Naive thymus-derived CD8-positive, alpha-beta T cell (primary cell): ENCODE results near the gene CELF4. TPM values are rescaled to one million over a fixed set of nuclear protein-coding genes. Genes with fewer than 3 reads are reported as not detected.

Experiments
- ATAC-seq, 2 donors: fragments of 150-1000 bp; cut with Tn5 transposase in 1 of 2; sonication (Bioruptor Pico), chemical (Tn5 transposase) in 1 of 2; 1 replicate in 1 of 2; 2 replicates in 1 of 2; pipeline ENCODE4 v1.10.0; 2021; ENCODE audit warnings: mild to moderate bottlenecking in 2 of 2, moderate library complexity in 2 of 2
- POLR2A ChIA-PET: fragments of 350-600 bp; sonication (Branson Sonifier 250); formaldehyde crosslinking; loops from one replicate; lab custom pipeline; 2021; ENCODE audit warnings: antibody characterized with exemption; lab: Charles Lee
- DNase-seq, 10 donors: peaks; one replicate each; pipeline versions ENCODE4 v3.0.0 to v3.0.0-alpha.2; 2020 to 2022
- H3K27ac Mint-ChIP-seq, 10 donors: one replicate each; pipeline ENCODE4 v1.8.0; 2020 to 2022; ENCODE audit warnings: mild to moderate bottlenecking in 10 of 10, mixed read lengths in 10 of 10, moderate library complexity in 4 of 10, inconsistent platforms in 1 of 10
- H3K27me3 Mint-ChIP-seq, 5 donors: one replicate each; pipeline ENCODE4 v1.8.0; 2021 to 2022; ENCODE audit warnings: mixed read lengths in 5 of 5
- H3K36me3 Mint-ChIP-seq, 3 donors: one replicate each; pipeline ENCODE4 v1.8.0; 2020 to 2022; ENCODE audit warnings: mixed read lengths in 3 of 3, mild to moderate bottlenecking in 2 of 3, inconsistent platforms in 1 of 3
- H3K4me1 Mint-ChIP-seq, 4 donors: one replicate each; pipeline ENCODE4 v1.8.0; 2021 to 2022; ENCODE audit warnings: mixed read lengths in 4 of 4
- H3K4me3 Mint-ChIP-seq, 10 donors: one replicate each; pipeline ENCODE4 v1.8.0; 2020 to 2022; ENCODE audit warnings: mild to moderate bottlenecking in 10 of 10, mixed read lengths in 10 of 10, moderate library complexity in 6 of 10, inconsistent platforms in 1 of 10
- H3K9me3 Mint-ChIP-seq, 9 donors: one replicate each; pipeline ENCODE4 v1.8.0; 2020 to 2022; ENCODE audit warnings: mixed read lengths in 9 of 9, mild to moderate bottlenecking in 3 of 9, inconsistent platforms in 1 of 9, moderate library complexity in 1 of 9
- polyA plus RNA-seq, 3 donors: library from polyadenylated mRNA; unstranded; fragments of 300-500 nt; fragmentation: Illumina TruSeq; gene quantifications; one replicate each; pipeline ENCODE4 v1.2.3, GENCODE V29; 2021
- total RNA-seq, 8 experiments: library from RNA in 2 of 8; stranded (reverse) in 2 of 8; gene quantifications; one replicate each; pipeline ENCODE4 v1.2.3 and lab custom pipeline; 2021 to 2026

CELF4 gene
- total and polyA plus RNA-seq, 5 experiments from 2014 or later = 0.08 to 0.43 TPM; not detected in 3

DNA sequence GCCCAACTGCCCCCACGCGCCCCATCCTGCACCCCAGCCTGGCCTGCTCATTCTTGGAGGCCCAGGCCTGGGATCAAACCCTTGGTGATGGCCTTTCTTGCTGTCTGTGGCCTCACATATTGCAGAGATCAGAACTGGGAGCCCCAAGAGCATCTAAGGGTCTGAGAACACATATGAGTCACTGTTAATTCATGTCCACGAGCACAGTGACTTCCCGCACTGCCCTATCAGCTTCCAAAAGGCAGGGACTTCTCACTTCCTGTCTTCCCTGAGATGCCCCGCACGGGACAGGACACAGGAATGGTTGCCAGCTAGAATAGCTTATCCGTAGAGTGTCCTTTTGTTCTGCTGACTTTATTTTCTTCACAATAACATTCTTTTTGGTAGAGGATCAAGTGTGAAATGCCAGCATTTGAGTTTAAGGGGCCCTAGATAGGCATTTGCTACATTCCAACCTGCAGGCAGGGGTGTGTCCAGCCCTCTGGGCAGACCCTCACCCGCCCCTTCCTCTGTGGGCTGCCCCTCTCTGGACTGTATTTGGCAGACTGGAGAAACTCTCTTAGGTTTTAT, 21.1 kb upstream of the CELF4 start:
- peaks cover 0 to 1% (median 0%) of the 10 kb centered on the region in 9 donors for H3K9me3 Mint-ChIP-seq
- H3K4me1 Mint-ChIP-seq = no peaks in the 10 kb centered on the region
- ATAC-seq (no peak), DNase-seq (no peak)
- H3K27ac Mint-ChIP-seq = no peak overlapping the region
- no peaks in the 10 kb centered on the region for H3K36me3 Mint-ChIP-seq
- POLR2A ChIA-PET = no interaction called here
- no peak overlapping the region for H3K4me3 Mint-ChIP-seq
- peaks cover 0 to 22% (median 0%) of the 10 kb centered on the region in 5 donors for H3K27me3 Mint-ChIP-seq

DNA sequence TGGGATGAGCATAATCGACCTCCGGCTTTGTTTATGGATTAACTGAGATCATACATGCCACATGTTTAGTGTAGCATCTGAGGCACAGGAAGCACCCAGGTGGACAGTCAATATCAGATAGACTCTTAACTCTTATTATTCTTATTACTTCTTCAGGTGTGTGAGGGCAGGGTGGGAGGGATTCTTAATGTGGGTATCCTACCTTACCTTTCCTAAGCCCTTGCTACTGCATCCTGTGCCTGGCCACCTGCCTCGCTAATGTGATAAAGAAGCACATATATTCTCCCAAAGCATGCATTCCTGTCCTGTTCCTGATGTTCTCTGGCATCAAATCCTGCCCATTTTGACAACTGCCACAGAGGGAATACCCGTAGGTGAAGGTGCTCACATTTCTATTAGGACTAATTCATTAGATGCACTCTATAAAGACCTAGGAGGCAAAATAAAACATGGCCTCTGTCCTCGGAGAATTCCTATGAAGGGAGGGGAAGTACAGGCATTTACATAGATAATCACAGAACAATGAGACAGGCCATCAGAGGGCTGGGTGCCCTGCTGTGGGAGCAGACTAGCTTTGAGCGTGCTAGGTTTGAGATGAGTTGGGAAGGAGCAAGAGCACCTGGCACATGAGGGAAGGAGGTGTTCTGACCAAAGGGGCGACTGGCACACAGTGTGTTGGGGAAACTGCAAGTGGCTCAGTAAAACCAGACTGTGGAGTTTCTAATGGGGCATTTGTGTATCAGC, 19.5 kb upstream of the CELF4 start:
- POLR2A ChIA-PET = no interaction called here
- Mint-ChIP-seq H3K9me3 (peaks cover 0 to 3% (median 0%) of the 10 kb centered on the region in 9 donors), H3K27me3 (peaks cover 0 to 33% (median 3%) of the 10 kb centered on the region in 5 donors), H3K4me3 (no peak overlapping the region), H3K36me3 (no peaks in the 10 kb centered on the region), H3K4me1 (no peaks in the 10 kb centered on the region), H3K27ac (no peak overlapping the region)
- no peak for ATAC-seq
- DNase-seq = no peak

DNA sequence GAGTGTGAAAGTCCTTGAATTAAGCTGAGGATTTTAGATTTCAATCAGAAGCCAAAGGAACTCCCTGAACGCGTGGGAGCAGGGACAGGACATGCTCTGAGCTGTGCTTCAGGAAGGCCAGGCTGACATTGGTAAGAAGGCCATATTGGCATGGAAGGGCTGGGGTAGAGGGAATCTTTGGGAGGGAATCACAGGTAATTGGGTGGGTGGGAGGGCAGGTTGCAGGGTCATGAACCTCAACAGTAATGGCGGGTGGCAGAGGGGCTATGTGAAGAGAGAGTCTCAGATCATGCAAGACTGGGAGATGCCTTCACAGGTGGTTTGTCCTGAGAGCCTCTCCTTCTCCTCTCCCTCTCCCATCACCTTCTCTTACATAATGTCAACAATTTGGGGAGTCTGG, 18.6 kb upstream of the CELF4 start:
- POLR2A ChIA-PET = no interaction called here
- ATAC-seq = no peak
- no peaks in the 10 kb centered on the region for H3K36me3 Mint-ChIP-seq

DNA sequence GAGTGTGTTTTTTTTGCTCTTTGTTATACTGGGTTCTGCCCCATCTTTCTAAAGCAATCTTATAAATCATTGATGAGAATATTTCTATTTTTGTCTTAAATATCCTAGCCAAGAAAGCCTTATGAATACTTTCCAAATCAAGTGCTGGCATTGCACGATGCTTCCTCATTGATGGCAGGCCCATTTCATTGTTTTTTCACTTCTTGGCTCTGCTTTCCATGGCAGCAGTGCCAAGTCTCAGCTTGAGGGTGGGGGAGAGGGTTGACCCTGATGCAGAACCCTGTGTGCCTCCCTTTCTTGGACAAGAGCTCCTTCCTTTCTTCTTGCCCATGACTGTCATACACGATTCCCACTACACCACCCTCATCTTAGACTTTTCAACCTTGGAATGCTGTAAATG, 16.7 kb upstream of the CELF4 start:
- Mint-ChIP-seq H3K9me3 (peaks cover 0 to 3% (median 0%) of the 10 kb centered on the region in 9 donors), H3K4me3 (no peak overlapping the region), H3K36me3 (no peaks in the 10 kb centered on the region), H3K27ac (no peak overlapping the region), H3K4me1 (peaks cover 0 to 5% (median 0%) of the 10 kb centered on the region in 4 donors), H3K27me3 (peaks cover 0 to 42% (median 11%) of the 10 kb centered on the region in 5 donors)
- DNase-seq (no peak), ATAC-seq (no peak)
- POLR2A ChIA-PET = no interaction called here

More for the DNA sequence above, 18.6 kb upstream of the CELF4 start:
- H3K4me3 Mint-ChIP-seq = no peak overlapping the region
- H3K27ac Mint-ChIP-seq = no peak overlapping the region
- H3K27me3 Mint-ChIP-seq = peaks cover 0 to 42% (median 5%) of the 10 kb centered on the region in 5 donors
- H3K4me1 Mint-ChIP-seq = peaks cover 0 to 1% (median 0%) of the 10 kb centered on the region in 4 donors
- H3K9me3 Mint-ChIP-seq = peaks cover 0 to 3% (median 0%) of the 10 kb centered on the region in 9 donors
- DNase-seq = no peak

DNA sequence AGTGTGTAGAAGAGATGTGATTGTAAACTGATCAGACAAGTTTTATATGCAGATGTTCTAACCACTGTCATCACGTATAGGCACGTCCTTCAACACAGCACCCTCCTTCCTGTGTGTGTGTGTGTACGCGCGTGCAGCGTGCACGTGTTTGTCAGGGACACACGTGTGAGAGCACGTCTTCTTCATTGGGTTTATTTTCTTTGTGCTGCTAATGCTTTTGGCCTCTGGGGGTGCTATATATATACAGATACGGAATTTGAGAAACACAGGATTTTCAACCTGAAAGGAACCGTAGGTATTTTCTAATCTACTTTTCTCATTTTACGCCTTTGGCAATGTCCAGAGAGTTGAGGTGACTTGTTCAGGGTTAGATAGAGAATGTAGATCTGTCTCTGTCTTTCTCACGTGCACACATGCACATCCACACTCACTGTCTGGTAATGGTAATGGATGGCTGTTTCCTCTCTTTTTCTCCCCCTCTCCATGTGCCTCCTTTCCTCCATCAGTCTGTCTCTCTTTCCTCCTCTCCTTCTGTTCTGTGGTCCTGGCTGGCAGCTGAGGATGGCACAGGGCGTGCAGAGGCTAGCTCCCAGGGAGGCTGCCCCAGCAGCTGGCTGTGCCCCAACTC, 13.4 kb upstream of the CELF4 start:
- no peak for DNase-seq

DNA sequence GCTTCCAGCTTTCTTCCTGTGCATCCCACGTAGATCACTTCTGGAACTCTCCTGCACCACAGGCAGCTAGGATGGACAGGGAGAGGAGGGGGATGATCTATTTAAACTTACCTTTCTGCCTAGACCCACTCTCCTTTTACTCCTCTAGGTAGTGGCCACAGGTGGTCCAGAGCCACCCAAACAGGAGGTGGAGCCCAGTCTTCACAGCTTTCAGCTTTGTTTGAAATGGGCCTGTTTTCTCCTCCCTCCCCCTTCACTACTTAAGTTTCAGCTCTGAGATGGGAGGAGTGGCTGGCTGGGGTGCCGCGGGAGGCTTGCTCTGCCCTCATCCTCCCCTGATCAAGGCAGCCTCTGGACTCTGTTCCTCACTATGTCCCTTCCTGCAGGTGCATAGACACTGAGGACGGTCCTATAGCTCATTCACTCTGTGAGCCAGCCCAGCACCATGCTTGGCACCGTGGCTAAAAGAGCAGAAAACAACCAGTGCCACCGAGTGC, 12.6 kb upstream of the CELF4 start:
- H3K27me3 Mint-ChIP-seq = peaks cover 6 to 49% (median 18%) of the 10 kb centered on the region in 5 donors
- peaks cover 0 to 3% (median 0%) of the 10 kb centered on the region in 9 donors for H3K9me3 Mint-ChIP-seq
- no peak for ATAC-seq
- no peak for DNase-seq
- H3K36me3 Mint-ChIP-seq = no peaks in the 10 kb centered on the region
- no peak overlapping the region for H3K4me3 Mint-ChIP-seq
- H3K4me1 Mint-ChIP-seq = peaks cover 0 to 5% (median 0%) of the 10 kb centered on the region in 4 donors
- POLR2A ChIA-PET = no interaction called here
- no peak overlapping the region for H3K27ac Mint-ChIP-seq

More for the DNA sequence above, 13.4 kb upstream of the CELF4 start:
- peaks cover 6 to 50% (median 18%) of the 10 kb centered on the region in 5 donors for H3K27me3 Mint-ChIP-seq
- no peaks in the 10 kb centered on the region for H3K36me3 Mint-ChIP-seq
- ATAC-seq = peak in 1 of 2 donors; percentile 32
- H3K9me3 Mint-ChIP-seq = peaks cover 0 to 3% (median 0%) of the 10 kb centered on the region in 9 donors
- H3K4me3 Mint-ChIP-seq = no peak overlapping the region
- peak overlapping the region in 2 of 10 donors; percentile 18 to 38 for H3K27ac Mint-ChIP-seq
- POLR2A ChIA-PET = no interaction called here
- H3K4me1 Mint-ChIP-seq = peaks cover 0 to 5% (median 0%) of the 10 kb centered on the region in 4 donors

DNA sequence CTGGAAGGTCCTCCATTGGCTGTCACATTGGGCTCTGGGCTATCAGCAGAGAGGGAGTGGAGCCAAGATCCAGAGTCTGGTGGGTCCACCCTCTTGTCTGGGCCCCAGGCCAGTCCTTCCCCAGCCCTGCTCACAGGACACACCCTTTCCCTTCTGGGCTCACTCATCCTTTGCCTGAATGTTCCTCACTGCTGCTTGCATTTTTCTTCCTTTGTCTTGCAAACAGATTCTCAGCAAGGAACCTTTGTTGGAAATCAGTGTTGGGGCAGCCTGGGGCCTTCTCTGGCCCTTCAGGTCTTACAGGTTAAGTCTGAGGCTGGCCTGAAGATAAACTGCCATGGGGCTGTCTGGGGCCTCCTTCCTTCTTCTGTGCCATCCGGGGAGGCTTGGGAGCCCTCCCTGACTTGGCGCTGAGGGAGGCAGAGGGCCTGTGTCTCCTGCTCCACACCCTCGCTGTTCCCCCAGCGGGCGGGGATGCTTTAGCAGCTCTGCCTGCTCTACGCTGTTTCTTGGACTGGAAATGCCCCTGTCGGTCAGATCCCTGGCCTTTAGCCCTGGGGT, 11.5 kb upstream of the CELF4 start:
- Mint-ChIP-seq H3K4me1 (peaks cover 0 to 5% (median 0%) of the 10 kb centered on the region in 4 donors), H3K36me3 (no peaks in the 10 kb centered on the region), H3K27me3 (peaks cover 6 to 45% (median 24%) of the 10 kb centered on the region in 5 donors), H3K9me3 (peaks cover 0 to 3% (median 0%) of the 10 kb centered on the region in 9 donors), H3K27ac (no peak overlapping the region), H3K4me3 (no peak overlapping the region)
- DNase-seq (no peak), ATAC-seq (no peak)
- POLR2A ChIA-PET = no interaction called here

DNA sequence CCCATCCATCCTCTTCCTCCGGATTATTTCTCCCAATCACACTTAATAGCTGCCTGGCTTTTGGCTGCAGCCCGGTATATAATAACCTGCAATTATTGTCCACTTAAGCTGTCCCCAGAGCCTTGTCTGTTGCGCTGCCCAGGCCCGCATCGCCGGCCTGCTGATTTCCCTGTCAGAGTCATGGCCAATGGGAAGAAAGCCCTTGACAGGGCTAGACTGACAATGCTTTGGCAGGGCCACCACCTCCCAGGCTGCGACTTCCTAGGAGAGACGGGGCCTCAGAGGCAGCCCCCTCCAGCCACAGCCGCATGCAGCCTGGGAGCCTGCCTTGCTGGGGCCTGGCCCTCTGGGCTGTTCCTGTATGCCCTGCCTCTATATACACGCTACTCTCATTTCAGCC, 10.0 kb upstream of the CELF4 start:
- DNase-seq (no peak), ATAC-seq (no peak)
- Mint-ChIP-seq H3K4me3 (no peak overlapping the region), H3K9me3 (no peaks in the 10 kb centered on the region), H3K27me3 (peaks cover 8 to 43% (median 33%) of the 10 kb centered on the region in 5 donors), H3K36me3 (no peaks in the 10 kb centered on the region), H3K27ac (no peak overlapping the region), H3K4me1 (peaks cover 0 to 5% (median 0%) of the 10 kb centered on the region in 4 donors)
- POLR2A ChIA-PET = no interaction called here

DNA sequence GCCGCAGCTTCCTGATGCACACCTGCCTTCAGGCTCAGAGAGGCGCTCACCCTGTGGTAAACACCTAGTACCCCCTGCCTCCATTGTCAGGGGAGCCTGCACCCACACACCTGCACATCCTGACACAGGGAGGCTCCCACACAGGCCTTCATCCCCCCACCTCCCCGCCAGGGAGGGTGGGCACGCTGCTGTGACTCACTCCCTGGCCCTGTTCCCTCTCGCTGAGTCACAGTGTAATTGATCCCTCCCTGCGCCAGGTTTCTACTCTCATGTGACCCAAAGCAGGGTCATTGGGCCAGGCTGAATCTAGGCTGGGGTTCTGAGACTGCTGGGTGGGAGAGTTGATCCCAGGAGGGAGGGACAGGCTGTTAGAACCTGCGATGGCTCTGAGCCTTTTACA, 8.5 kb upstream of the CELF4 start:
- no peak overlapping the region for H3K4me3 Mint-ChIP-seq
- no peak overlapping the region for H3K27ac Mint-ChIP-seq
- H3K27me3 Mint-ChIP-seq = peaks cover 24 to 43% (median 41%) of the 10 kb centered on the region in 5 donors
- H3K9me3 Mint-ChIP-seq = no peaks in the 10 kb centered on the region
- no peaks in the 10 kb centered on the region for H3K36me3 Mint-ChIP-seq
- ATAC-seq (no peak), DNase-seq (no peak)
- POLR2A ChIA-PET = no interaction called here
- peaks cover 0 to 3% (median 0%) of the 10 kb centered on the region in 4 donors for H3K4me1 Mint-ChIP-seq

DNA sequence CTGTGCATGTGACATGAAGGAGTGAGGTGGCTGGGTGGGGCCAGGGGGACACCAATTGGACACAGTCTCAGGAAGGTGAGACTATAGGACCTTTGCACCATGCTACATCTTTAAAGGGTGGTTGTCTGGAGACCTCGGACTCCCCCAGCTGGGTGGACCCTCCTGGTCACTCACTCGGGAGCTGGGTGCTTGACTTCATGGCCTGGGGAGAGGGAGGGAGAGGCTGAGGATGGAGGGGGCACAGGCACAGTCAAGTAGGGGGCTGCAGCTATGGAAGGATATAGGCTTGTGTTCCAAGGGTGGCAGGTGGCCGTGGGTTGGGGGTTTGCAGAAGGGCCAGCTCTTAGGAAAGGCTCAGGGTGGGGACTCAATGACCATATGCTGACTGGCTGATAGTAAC, 7.1 kb upstream of the CELF4 start:
- no peak overlapping the region for H3K4me3 Mint-ChIP-seq
- peaks cover 34 to 54% (median 50%) of the 10 kb centered on the region in 5 donors for H3K27me3 Mint-ChIP-seq
- H3K27ac Mint-ChIP-seq = no peak overlapping the region
- no peak for DNase-seq
- ATAC-seq = no peak
- peaks cover 0 to 2% (median 0%) of the 10 kb centered on the region in 3 donors for H3K36me3 Mint-ChIP-seq
- H3K9me3 Mint-ChIP-seq = no peaks in the 10 kb centered on the region
- POLR2A ChIA-PET = no interaction called here
- peaks cover 5 to 9% (median 7%) of the 10 kb centered on the region in 4 donors for H3K4me1 Mint-ChIP-seq

DNA sequence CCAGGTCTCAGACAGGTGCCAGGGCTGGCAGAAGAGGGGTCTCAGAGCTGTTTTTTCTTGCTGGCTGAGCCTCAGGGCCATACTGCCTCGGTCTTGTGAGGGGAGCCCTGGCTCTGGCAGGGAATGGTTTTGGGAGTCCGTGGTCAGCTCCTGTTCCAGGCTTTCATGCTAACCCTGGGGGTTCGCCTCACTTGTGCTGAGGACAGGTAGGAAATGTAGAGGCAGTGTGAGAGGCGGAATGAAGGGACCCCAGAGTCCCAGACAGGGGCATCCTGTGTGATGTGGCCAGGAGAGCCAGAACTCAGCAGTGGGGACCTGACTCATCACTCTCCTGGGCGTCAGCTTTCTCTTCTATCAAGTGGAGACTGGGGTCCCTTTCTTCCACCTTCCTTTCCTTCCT, 5.7 kb upstream of the CELF4 start:
- Mint-ChIP-seq H3K27ac (no peak overlapping the region), H3K4me3 (no peak overlapping the region), H3K27me3 (peaks cover 35 to 56% (median 51%) of the 10 kb centered on the region in 5 donors), H3K9me3 (peaks cover 0 to 3% (median 0%) of the 10 kb centered on the region in 9 donors), H3K36me3 (peaks cover 0 to 2% (median 0%) of the 10 kb centered on the region in 3 donors), H3K4me1 (peaks cover 5 to 14% (median 11%) of the 10 kb centered on the region in 4 donors)
- POLR2A ChIA-PET = no interaction called here
- ATAC-seq (no peak), DNase-seq (no peak)

DNA sequence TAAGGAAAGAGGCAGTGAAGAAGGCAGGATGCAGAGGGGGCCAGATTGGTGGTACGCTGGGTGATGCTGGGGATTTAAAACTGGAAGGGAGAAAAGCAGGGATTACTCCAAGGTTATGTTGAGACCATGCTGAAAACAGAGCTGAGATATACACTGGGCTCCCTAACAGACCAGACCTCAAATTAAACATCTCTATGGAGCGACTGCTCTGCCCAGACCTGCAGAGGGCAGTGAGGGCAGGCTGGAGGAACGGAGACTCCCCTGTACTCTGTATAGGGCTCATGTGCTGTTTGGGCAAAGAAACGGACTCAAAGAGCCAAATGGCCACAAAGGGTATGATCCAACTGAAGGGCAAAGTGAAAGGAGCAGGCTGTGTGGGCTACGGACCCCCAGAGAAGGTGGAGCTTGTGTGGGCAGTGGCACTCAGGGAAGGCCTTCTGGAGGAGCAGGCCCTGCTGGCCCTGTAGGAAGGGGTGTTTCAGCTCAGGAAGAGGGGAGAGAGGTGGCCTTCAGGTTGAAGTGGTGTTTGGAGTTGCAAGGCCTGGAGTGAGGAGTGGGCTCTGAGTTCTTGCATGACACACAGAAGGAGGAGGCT, 4.8 kb upstream of the CELF4 start:
- peaks cover 0 to 6% (median 0%) of the 10 kb centered on the region in 9 donors for H3K9me3 Mint-ChIP-seq

More for the DNA sequence above, 4.8 kb upstream of the CELF4 start:
- H3K27ac Mint-ChIP-seq = no peak overlapping the region
- peaks cover 0 to 5% (median 0%) of the 10 kb centered on the region in 3 donors for H3K36me3 Mint-ChIP-seq
- no peak for DNase-seq
- no peak for ATAC-seq
- POLR2A ChIA-PET = no interaction called here
- H3K4me3 Mint-ChIP-seq = no peak overlapping the region
- peaks cover 37 to 56% (median 46%) of the 10 kb centered on the region in 5 donors for H3K27me3 Mint-ChIP-seq
- H3K4me1 Mint-ChIP-seq = peaks cover 8 to 17% (median 14%) of the 10 kb centered on the region in 4 donors
